GM12878 (cell line): Measurements from ENCODE around the gene GTF2B. TPM values are rescaled to one million over a fixed set of nuclear protein-coding genes. Genes with fewer than 3 reads are reported as not detected.

ENCODE experiments used
- ATAC-seq: fragments of 200-7000 bp; cut with Tn5 transposase; 3 replicates; pipeline ENCODE4 v1.9.1; 2020; ENCODE audit warnings: mild to moderate bottlenecking, moderate library complexity
- BruUV-seq: library from RNA; stranded (reverse); fragments of 400-500 nt; replicated peaks from 2 replicates; lab custom pipeline; 2021; lab: Mats Ljungman, UMichigan
- CTCF ChIA-PET: fragments of 300-600 bp; sonication (Branson Sonifier 250); formaldehyde crosslinking; extraction: SDS; loops from one replicate; lab custom pipeline; 2021; ENCODE audit warnings: inconsistent platforms; lab: Yijun Ruan, JAX
- POLR2A ChIA-PET: fragments of 350-600 bp; formaldehyde crosslinking; extraction: SDS; loops from one replicate; lab custom pipeline; 2021; ENCODE audit warnings: inconsistent platforms; lab: Charles Lee
- RAD21 ChIA-PET: fragments of 300-600 bp; sonication (Branson Sonifier 250); formaldehyde crosslinking; loops from one replicate; lab custom pipeline; 2023; ENCODE audit warnings: antibody characterized with exemption; ENCODE audit not compliant: unreplicated experiment; lab: Charles Lee
- SMC1A ChIA-PET: fragments of 300-600 bp; sonication (Branson Sonifier 250); formaldehyde crosslinking; loops from one replicate; lab custom pipeline; 2023; ENCODE audit not compliant: unreplicated experiment, uncharacterized antibody; lab: Charles Lee
- DNase-seq: peaks from one replicate; pipeline ENCODE4 v3.0.0-alpha.2; 2011; ENCODE audit warnings: low read depth, low spot score
- FAIRE-seq: peaks from 3 replicates; lab custom pipeline; 2011; peaks lifted over from hg19 to GRCh38; lab: Jason Lieb, UNC
- H2AFZ ChIP-seq: 2 replicates; pipeline ENCODE4 v1.6.0; 2011; ENCODE audit warnings: low read depth, low read length, control low read depth; ENCODE audit not compliant: control insufficient read depth
- H3K27ac ChIP-seq: 2 replicates; pipeline ENCODE4 v1.5.1; 2011; ENCODE audit warnings: control low read depth; ENCODE audit not compliant: control insufficient read depth, insufficient read depth
- H3K27me3 ChIP-seq, 2 experiments: replicated peaks in 1 of 2; 2 replicates each; pipeline versions ENCODE4 v1.6.0 to v1.6.1; 2011; ENCODE audit warnings: low read length in 1 of 2; ENCODE audit not compliant: control insufficient read depth in 2 of 2, insufficient read depth in 2 of 2
- H3K36me3 ChIP-seq, 2 experiments: 2 replicates each; pipeline ENCODE4 v1.5.1; 2011; ENCODE audit warnings: low read length in 1 of 2; ENCODE audit not compliant: control insufficient read depth in 2 of 2, insufficient read depth in 2 of 2
- H3K4me1 ChIP-seq: 2 replicates; pipeline ENCODE4 v1.6.1; 2011; ENCODE audit warnings: mild to moderate bottlenecking, low read length, moderate library complexity, mixed read lengths; ENCODE audit not compliant: control insufficient read depth, insufficient read depth
- H3K4me2 ChIP-seq: 2 replicates; pipeline ENCODE4 v1.6.0; 2011; ENCODE audit warnings: control low read depth; ENCODE audit not compliant: control insufficient read depth, insufficient read depth
- H3K4me3 ChIP-seq: fragments of 200-600 bp; sonication (generic); 2 replicates; pipeline ENCODE4 v1.5.1; 2016
- H3K79me2 ChIP-seq: 2 replicates; pipeline ENCODE4 v1.6.0; 2011; ENCODE audit warnings: low read length; ENCODE audit not compliant: control insufficient read depth, insufficient read depth
- H3K9ac ChIP-seq: 2 replicates; pipeline ENCODE4 v1.8.0; 2011; ENCODE audit warnings: low read length, control low read depth, mixed read lengths; ENCODE audit not compliant: control insufficient read depth, insufficient read depth
- H3K9me3 ChIP-seq: replicated peaks from 3 replicates; pipeline ENCODE4 v1.5.1; 2011; ENCODE audit warnings: mild to moderate bottlenecking, low read length; ENCODE audit not compliant: control insufficient read depth, insufficient read depth
- H4K20me1 ChIP-seq: 2 replicates; pipeline ENCODE4 v1.6.0; 2011; ENCODE audit not compliant: control insufficient read depth, insufficient read depth
- KLF5 ChIP-seq: fragments of 450-650 bp; IDR thresholded peaks from 2 replicates; pipeline ENCODE4 v1.6.1; 2014; ENCODE audit warnings: mild to moderate bottlenecking; ENCODE audit not compliant: partially characterized antibody
- MXI1 ChIP-seq: fragments of 150-350 bp; IDR thresholded peaks from 2 replicates; pipeline ENCODE4 v1.6.1; 2011; ENCODE audit warnings: low read depth, mild to moderate bottlenecking, inconsistent platforms, low read length, improper control_type of control experiment
- POLR2AphosphoS2 ChIP-seq: IDR thresholded peaks from 2 replicates; pipeline ENCODE4 v1.6.1; 2011; ENCODE audit warnings: low read depth, mild to moderate bottlenecking, low read length, improper control_type of control experiment, moderate library complexity
- ZBTB11 ChIP-seq: fragments of 450-650 bp; formaldehyde crosslinking; IDR thresholded peaks from 2 replicates; pipeline ENCODE4 v1.5.0; 2022; ENCODE audit warnings: mild to moderate bottlenecking, missing genetic modification characterization
- WGBS: methylation state at CpG from one replicate; pipeline ENCODE4 v1.1.6; 2016; ENCODE audit warnings: low lambda C conversion rate; ENCODE audit not compliant: insufficient replicate concordance, insufficient coverage; ENCODE audit errors: missing lambda C conversion rate; 5-methylcytosine and 5-hydroxymethylcytosine counted together
- in situ Hi-C: fragments of 300-500 bp; cut with MboI; formaldehyde crosslinking; loops from 9 replicates; pipeline ENCODE4 v1.14.3; 2018; ENCODE audit warnings: mixed read lengths
- intact Hi-C: fragments of 100-400 bp; cut with micrococcal nuclease; formaldehyde crosslinking; loops from one replicate; pipeline ENCODE4 v1.14.2; 2022; ENCODE audit not compliant: unreplicated experiment
- polyA plus RNA-seq, 11 experiments: library from polyadenylated mRNA; depleted of rRNA in 4 of 11; unstranded in 6 of 11; stranded (reverse) in 5 of 11; fragments of >200 nt; fragmentation: Nextera tagmentation in 4 of 11; fragmentation: Illumina TruSeq in 1 of 11; extraction: Ambion mirVana in 4 of 11; extraction: Trizol in 1 of 11; gene quantifications; 1 replicate in 1 of 11; 2 replicates in 10 of 11; pipeline versions ENCODE4 v1.2.1 to v1.2.3, GENCODE V29; 2011 to 2016; ENCODE audit warnings: inconsistent platforms in 2 of 11, missing spikeins in 2 of 11, low read depth in 1 of 11
- total RNA-seq, 4 experiments: library from RNA; depleted of rRNA in 3 of 4; stranded (reverse); fragments of >200 nt in 3 of 4; fragmentation: Illumina TruSeq in 1 of 4; extraction: Trizol in 1 of 4; gene quantifications; 2 replicates each; pipeline versions ENCODE4 v1.2.1 to v1.2.3, GENCODE V29; 2013 to 2021

Gene GTF2B
- total and polyA plus RNA-seq, 10 of the 15 experiments (the other 5 are each of a cell fraction or from before 2014, with no cell fraction given), result 27.9 to 79.7 (median 59.5) TPM

DNA sequence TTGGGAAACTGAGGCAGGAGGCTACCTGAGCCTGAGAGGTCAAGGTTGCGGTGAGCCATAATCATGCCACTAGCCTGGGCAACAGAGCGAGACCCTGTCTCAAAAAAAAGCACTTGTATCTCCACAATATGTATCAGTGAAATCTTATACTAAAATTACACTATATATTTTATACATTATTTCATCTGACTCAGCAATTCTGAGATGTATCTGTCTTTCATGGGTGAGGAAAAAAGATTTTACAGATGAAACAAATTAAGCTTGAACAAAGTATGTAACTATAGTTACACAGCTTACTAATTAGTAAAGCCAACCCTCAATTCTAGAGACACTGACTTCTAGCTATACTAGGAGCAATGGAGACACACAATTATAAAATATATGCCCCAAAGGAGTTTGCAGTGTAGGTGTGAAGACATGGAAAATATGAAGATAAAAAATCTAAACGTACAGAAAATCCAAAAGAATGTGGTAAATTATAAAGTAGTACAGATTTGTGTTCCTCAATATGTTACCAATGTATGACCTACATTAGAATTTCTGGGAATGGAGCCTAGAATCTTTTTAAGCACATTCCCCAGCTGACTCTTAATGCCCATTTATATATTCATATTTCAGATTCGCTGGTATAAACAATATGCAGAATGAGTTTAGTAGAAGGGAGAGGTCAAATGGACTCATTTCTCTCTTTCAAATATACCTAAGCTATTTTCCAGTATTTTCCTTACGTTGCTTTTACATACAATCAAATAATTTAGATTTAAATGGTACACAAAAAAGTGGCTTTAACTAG lies 14.6 kb downstream of the GTF2B start:
- no TSS peak for BruUV-seq
- SMC1A ChIA-PET, result interaction anchor here (0.7 to 8.5 kb wide), 16 partner anchors 12 to 696 kb away, joined by 3 to 132 read pairs (median 6); partner anchors contain the start of gene GTF2B
- no peak for FAIRE-seq

DNA sequence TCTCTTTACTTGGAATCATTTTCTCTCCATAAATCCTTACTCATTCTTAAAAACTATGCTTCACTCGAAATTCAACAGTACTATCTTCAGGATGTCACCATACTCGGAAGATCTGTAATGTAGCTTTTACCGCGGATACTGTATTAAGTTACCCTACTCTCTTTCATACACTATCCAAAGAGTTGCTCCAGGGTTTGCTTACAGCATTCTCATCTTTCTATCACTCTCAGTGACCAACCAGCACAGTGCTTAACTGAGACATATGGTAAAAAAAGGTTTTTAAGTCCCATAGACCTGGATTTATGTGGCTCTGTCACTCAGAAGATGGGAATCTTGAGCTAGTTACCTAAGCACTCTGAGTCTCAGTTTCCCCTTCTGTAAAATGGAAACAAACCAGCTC lies 15.8 kb downstream of the GTF2B start:
- in situ Hi-C loops, result no loop called here
- 100% methylated on average over 4 of the region's 4 CpGs for WGBS
- SMC1A ChIA-PET, result interaction anchor here (0.7 to 8.5 kb wide), 12 partner anchors 11 to 227 kb away, joined by 3 to 132 read pairs (median 4); partner anchors contain the start of gene GTF2B
- POLR2A ChIA-PET, result interaction anchor here (0.5 to 0.8 kb wide), 2 partner anchors 190 to 193 kb away, joined by 3 read pairs; no protein-coding TSS in a partner anchor
- no peak for DNase-seq
- no peaks in the 10 kb centered on the region; the same call in 2 of the 3 replicates for H3K9me3 ChIP-seq
- H3K79me2 ChIP-seq, result peaks cover 17% of the 10 kb centered on the region
- no peak for FAIRE-seq
- H3K27me3 ChIP-seq, result no peaks in the 10 kb centered on the region
- H3K4me2 ChIP-seq, result no peak overlapping the region
- H3K9ac ChIP-seq, result no peak overlapping the region
- intact Hi-C loops, result loop anchor here (5.0 kb wide), 1 partner anchor 693 kb away; no protein-coding TSS in a partner anchor
- no peak overlapping the region for H2AFZ ChIP-seq
- RAD21 ChIA-PET, result interaction anchor here (0.9 to 6.1 kb wide), 5 partner anchors 13 to 228 kb away, joined by 4 to 80 read pairs (median 7); no protein-coding TSS in a partner anchor
- no peaks in the 10 kb centered on the region for H4K20me1 ChIP-seq
- no peak overlapping the region for H3K27ac ChIP-seq
- ATAC-seq, result no peak
- H3K4me3 ChIP-seq, result no peak overlapping the region
- BruUV-seq, result no TSS peak
- TF ChIP-seq ZBTB11 (CRISPR knock-in tag), result no peak
- CTCF ChIA-PET, result interaction anchor here (1.3 to 9.4 kb wide), 12 partner anchors 9 to 266 kb away, joined by 3 to 293 read pairs (median 11); no protein-coding TSS in a partner anchor
- peaks cover 0 to 14% of the 10 kb centered on the region in 2 experiments; a peak in 2 of 4 replicates for H3K36me3 ChIP-seq
- H3K4me1 ChIP-seq, result no peaks in the 10 kb centered on the region

More for the DNA sequence above, 14.6 kb downstream of the GTF2B start:
- H3K27me3 ChIP-seq, result no peaks in the 10 kb centered on the region
- no peak overlapping the region for H2AFZ ChIP-seq
- H3K36me3 ChIP-seq, result peaks cover 0 to 14% of the 10 kb centered on the region in 2 experiments; a peak in 2 of 4 replicates
- H3K27ac ChIP-seq, result no peak overlapping the region
- TF ChIP-seq POLR2AphosphoS2 (no peak), KLF5 (no peak), MXI1 (no peak)
- H3K4me1 ChIP-seq, result no peaks in the 10 kb centered on the region
- ChIA-PET RAD21 (interaction anchor here (0.7 to 6.1 kb wide), 13 partner anchors 10 to 268 kb away, joined by 3 to 80 read pairs (median 4); partner anchors contain the start of gene PKN2), POLR2A (interaction anchor here (0.6 kb wide), 1 partner anchor 439 kb away, joined by 3 read pairs; no protein-coding TSS in a partner anchor), CTCF (interaction anchor here (0.6 to 9.4 kb wide), 45 partner anchors 9 to 273 kb away, joined by 3 to 293 read pairs (median 5); partner anchors contain the start of gene PKN2)
- 84% methylated on average over 5 of the region's 5 CpGs for WGBS
- H3K4me3 ChIP-seq, result no peak overlapping the region
- no peak for ATAC-seq
- in situ Hi-C loops (no loop called here), intact Hi-C loops (loop anchor here (1.0 to 5.0 kb wide), 3 partner anchors 140 to 694 kb away; no protein-coding TSS in a partner anchor)
- no peaks in the 10 kb centered on the region for H4K20me1 ChIP-seq
- H3K9ac ChIP-seq, result no peak overlapping the region
- no peak for DNase-seq
- peaks cover 14% of the 10 kb centered on the region for H3K79me2 ChIP-seq
- H3K9me3 ChIP-seq, result no peaks in the 10 kb centered on the region; the same call in 2 of the 3 replicates
- H3K4me2 ChIP-seq, result no peak overlapping the region
